Activated CD8-positive, alpha-beta T cell treated with anti-CD3 and anti-CD28 coated beads for 36 hours (primary cell): Measurements from ENCODE around the gene GSTT2. TPM values are rescaled to one million over a fixed set of nuclear protein-coding genes. Genes with fewer than 3 reads are reported as not detected.
A peak's percentile ranks its signal among the peaks of the same experiment; 100 is the strongest.

Experiments used
- ATAC-seq: fragments of 200-7000 bp; cut with Tn5 transposase; one replicate; pipeline ENCODE4 v1.10.0; 2021; ENCODE audit warnings: mild to moderate bottlenecking, moderate library complexity
- CTCF ChIA-PET: fragments of 350-600 bp; sonication (Branson Sonifier 250); formaldehyde crosslinking; loops from one replicate; lab custom pipeline; 2021; ENCODE audit warnings: antibody characterized with exemption; lab: Charles Lee
- POLR2A ChIA-PET: fragments of 350-600 bp; sonication (Branson Sonifier 250); formaldehyde crosslinking; loops from one replicate; lab custom pipeline; 2021; ENCODE audit warnings: antibody characterized with exemption; lab: Charles Lee
- DNase-seq: peaks from one replicate; pipeline ENCODE4 v3.0.0-alpha.2; 2020
- H3K27ac Mint-ChIP-seq: one replicate; pipeline ENCODE4 v1.8.0; 2021; ENCODE audit warnings: mild to moderate bottlenecking, mixed read lengths
- H3K27me3 Mint-ChIP-seq: one replicate; pipeline ENCODE4 v1.8.0; 2021; ENCODE audit warnings: mixed read lengths
- H3K36me3 Mint-ChIP-seq: one replicate; pipeline ENCODE4 v1.8.0; 2021; ENCODE audit warnings: low read depth, mixed read lengths
- H3K4me1 Mint-ChIP-seq: one replicate; pipeline ENCODE4 v1.8.0; 2021; ENCODE audit warnings: low read depth, mixed read lengths
- H3K4me3 Mint-ChIP-seq: one replicate; pipeline ENCODE4 v1.8.0; 2021; ENCODE audit warnings: mild to moderate bottlenecking, moderate library complexity, mixed read lengths
- H3K9me3 Mint-ChIP-seq: one replicate; pipeline ENCODE4 v1.8.0; 2021; ENCODE audit warnings: mixed read lengths
- CTCF ChIP-seq: fragments of 200-600 bp; IDR thresholded peaks from one replicate; pipeline ENCODE4 v1.8.0; 2022; ENCODE audit warnings: antibody characterized with exemption, mild to moderate bottlenecking
- intact Hi-C: fragments of 100-400 bp; cut with micrococcal nuclease; formaldehyde crosslinking; loops from one replicate; pipeline ENCODE4 v1.10.0; 2022
- total RNA-seq, 2 experiments: library from RNA; stranded (reverse); gene quantifications; one replicate each; pipeline ENCODE4 v1.2.3, GENCODE V29; 2021

GSTT2 gene
- total RNA-seq, 2 experiments from 2014 or later, result not detected

GRCh38 chr22:24026056-24026455 lies 46.1 kb downstream of the GSTT2 start:
- no peak for DNase-seq
- TF ChIP-seq CTCF, result no peak
- ChIA-PET CTCF (interaction anchor here (0.5 to 0.8 kb wide), 2 partner anchors 14 to 163 kb away, joined by 3 read pairs; no protein-coding TSS in a partner anchor), POLR2A (no interaction called here)
- Mint-ChIP-seq H3K4me1 (peaks cover 59% of the 10 kb centered on the region), H3K27me3 (no peaks in the 10 kb centered on the region), H3K27ac (no peak overlapping the region), H3K4me3 (no peak overlapping the region), H3K36me3 (peaks cover 45% of the 10 kb centered on the region), H3K9me3 (peaks cover 3% of the 10 kb centered on the region)
- intact Hi-C loops, result no loop called here
- ATAC-seq, result no peak

GRCh38 chr22:24026733-24027132 lies 46.8 kb downstream of the GSTT2 start:
- POLR2A ChIA-PET, result no interaction called here
- Mint-ChIP-seq H3K27me3 (no peaks in the 10 kb centered on the region), H3K9me3 (peaks cover 3% of the 10 kb centered on the region), H3K4me3 (no peak overlapping the region), H3K27ac (no peak overlapping the region), H3K36me3 (peaks cover 48% of the 10 kb centered on the region), H3K4me1 (peaks cover 65% of the 10 kb centered on the region)
- intact Hi-C loops, result no loop called here
- ATAC-seq, result no peak
- CTCF ChIA-PET, result interaction anchor here (0.5 to 1.4 kb wide), 3 partner anchors 10 to 164 kb away, joined by 3 to 6 read pairs (median 3); no protein-coding TSS in a partner anchor
- DNase-seq, result no peak
- no peak for TF ChIP-seq CTCF

GRCh38 chr22:24027389-24027975 lies 47.5 kb downstream of the GSTT2 start:
- ATAC-seq, result no peak
- intact Hi-C loops, result no loop called here
- H3K4me3 Mint-ChIP-seq, result no peak overlapping the region
- H3K36me3 Mint-ChIP-seq, result peaks cover 49% of the 10 kb centered on the region
- peaks cover 3% of the 10 kb centered on the region for H3K9me3 Mint-ChIP-seq
- TF ChIP-seq CTCF, result no peak
- DNase-seq, result no peak
- peaks cover 65% of the 10 kb centered on the region for H3K4me1 Mint-ChIP-seq
- no peak overlapping the region for H3K27ac Mint-ChIP-seq
- CTCF ChIA-PET, result interaction anchor here (0.7 to 1.4 kb wide), 2 partner anchors 10 to 15 kb away, joined by 3 to 6 read pairs; no protein-coding TSS in a partner anchor
- POLR2A ChIA-PET, result no interaction called here
- no peaks in the 10 kb centered on the region for H3K27me3 Mint-ChIP-seq

GRCh38 chr22:24027991-24028390 lies 48.1 kb downstream of the GSTT2 start:
- peaks cover 61% of the 10 kb centered on the region for H3K4me1 Mint-ChIP-seq
- H3K36me3 Mint-ChIP-seq, result peaks cover 49% of the 10 kb centered on the region
- CTCF ChIA-PET, result interaction anchor here (1.4 kb wide), 1 partner anchor 10 kb away, joined by 3 read pairs; no protein-coding TSS in a partner anchor
- intact Hi-C loops, result no loop called here
- no peak overlapping the region for H3K4me3 Mint-ChIP-seq
- H3K27me3 Mint-ChIP-seq, result no peaks in the 10 kb centered on the region
- DNase-seq (no peak), ATAC-seq (no peak)
- POLR2A ChIA-PET, result no interaction called here
- no peak overlapping the region for H3K27ac Mint-ChIP-seq
- peaks cover 3% of the 10 kb centered on the region for H3K9me3 Mint-ChIP-seq
- no peak for TF ChIP-seq CTCF

GRCh38 chr22:24028533-24028932 lies 48.6 kb downstream of the GSTT2 start:
- Mint-ChIP-seq H3K4me1 (peaks cover 58% of the 10 kb centered on the region), H3K27me3 (no peaks in the 10 kb centered on the region), H3K36me3 (peaks cover 43% of the 10 kb centered on the region), H3K4me3 (no peak overlapping the region), H3K27ac (no peak overlapping the region), H3K9me3 (peaks cover 3% of the 10 kb centered on the region)
- ChIA-PET CTCF (interaction anchor here (1.4 kb wide), 1 partner anchor 10 kb away, joined by 3 read pairs; no protein-coding TSS in a partner anchor), POLR2A (no interaction called here)
- ATAC-seq (peak; percentile 27), DNase-seq (no peak)
- intact Hi-C loops, result no loop called here
- no peak for TF ChIP-seq CTCF
